ENCODE results near the gene NEK4. TPM values are rescaled to one million over a fixed set of nuclear protein-coding genes. Genes with fewer than 3 reads are reported as not detected.
"Not testable (repeated sequence)": the region's sequence is repeated elsewhere in the genome, so short reads cannot be mapped to it uniquely, and the experiment has no call there.

NEK4 gene
- total RNA-seq, 8 experiments from 2014 or later: 8.0 to 32.5 (median 20.7) TPM

- no peak overlapping the region for H3K27ac ChIP-seq
- ATAC-seq (replicated peaks in 6 of 8): no peak
- in situ Hi-C loops (cut with MboI; ENCODE audit: low pct_unique_long_range_greater_than_20kb in 2 of 9, low sequenced_read_pairs in 9 of 9, unreplicated experiment in 9 of 9): no loop called here
- no peaks in the 10 kb centered on the region for H3K4me1 ChIP-seq (replicated peaks in 1 of 2)
- H3K4me3 ChIP-seq: no peak overlapping the region
These were observed 40.1 kb downstream of the NEK4 start for GRCh38 chr3:52730681-52731080.

GRCh38 chr3:52728753-52729152, 42.0 kb downstream of the NEK4 start:
- H3K27ac ChIP-seq; in situ Hi-C loops (cut with MboI; ENCODE audit: low pct_unique_long_range_greater_than_20kb in 2 of 9, low sequenced_read_pairs in 9 of 9, unreplicated experiment in 9 of 9); H3K4me3 ChIP-seq; ATAC-seq (replicated peaks in 6 of 8); H3K4me1 ChIP-seq (replicated peaks in 1 of 2): not testable (repeated sequence)
- WGBS, 10 experiments: 73 to 83% (median 75%) methylated on average over 2 of the region's 3 CpGs; no CpG with 5 or more reads in 7 of the 10 experiments

GRCh38 chr3:52724511-52724910, 46.2 kb downstream of the NEK4 start:
- 50 to 100% (median 100%) methylated on average over 1 of the region's 1 CpG; no CpG with 5 or more reads in 2 of the 10 experiments for WGBS, 10 experiments
- ATAC-seq (replicated peaks in 6 of 8): no peak
- Histone ChIP-seq H3K4me3 (no peak overlapping the region), H3K27ac (no peak overlapping the region), H3K4me1 (replicated peaks in 1 of 2) (no peaks in the 10 kb centered on the region)
- in situ Hi-C loops (cut with MboI; ENCODE audit: low pct_unique_long_range_greater_than_20kb in 2 of 9, low sequenced_read_pairs in 9 of 9, unreplicated experiment in 9 of 9): no loop called here

GRCh38 chr3:52723935-52724334, 46.8 kb downstream of the NEK4 start:
- ATAC-seq (replicated peaks in 6 of 8): no peak
- no peak overlapping the region for H3K4me3 ChIP-seq
- 70 to 100% (median 96%) methylated on average over 2 to 5 of the region's 5 CpGs; no CpG with 5 or more reads in 4 of the 10 experiments for WGBS, 10 experiments
- no peaks in the 10 kb centered on the region for H3K4me1 ChIP-seq (replicated peaks in 1 of 2)
- in situ Hi-C loops (cut with MboI; ENCODE audit: low pct_unique_long_range_greater_than_20kb in 2 of 9, low sequenced_read_pairs in 9 of 9, unreplicated experiment in 9 of 9): no loop called here
- H3K27ac ChIP-seq: no peak overlapping the region

GRCh38 chr3:52722491-52722890, 48.2 kb downstream of the NEK4 start:
- no peak for ATAC-seq (replicated peaks in 6 of 8)
- in situ Hi-C loops (cut with MboI; ENCODE audit: low pct_unique_long_range_greater_than_20kb in 2 of 9, low sequenced_read_pairs in 9 of 9, unreplicated experiment in 9 of 9): no loop called here
- no peaks in the 10 kb centered on the region for H3K4me1 ChIP-seq (replicated peaks in 1 of 2)
- no peak overlapping the region for H3K27ac ChIP-seq
- H3K4me3 ChIP-seq: no peak overlapping the region
- 84 to 100% (median 94%) methylated on average over 3 to 7 of the region's 7 CpGs; no CpG with 5 or more reads in 1 of the 10 experiments for WGBS, 10 experiments

- ATAC-seq (replicated peaks in 6 of 8): no peak
- no peak overlapping the region for H3K4me3 ChIP-seq
- no peak overlapping the region for H3K27ac ChIP-seq
- H3K4me1 ChIP-seq (replicated peaks in 1 of 2): no peaks in the 10 kb centered on the region
- 100% methylated on average over 1 of the region's 1 CpG; no CpG with 5 or more reads in 6 of the 10 experiments for WGBS, 10 experiments
- in situ Hi-C loops (cut with MboI; ENCODE audit: low pct_unique_long_range_greater_than_20kb in 2 of 9, low sequenced_read_pairs in 9 of 9, unreplicated experiment in 9 of 9): no loop called here
These were observed 49.1 kb downstream of the NEK4 start for GRCh38 chr3:52721730-52722008.

- Histone ChIP-seq H3K4me1 (replicated peaks in 1 of 2) (no peaks in the 10 kb centered on the region), H3K27ac (no peak overlapping the region), H3K4me3 (no peak overlapping the region)
- ATAC-seq (replicated peaks in 6 of 8): no peak
- WGBS, 10 experiments: 85 to 100% (median 93%) methylated on average over 1 to 6 of the region's 6 CpGs
- in situ Hi-C loops (cut with MboI; ENCODE audit: low pct_unique_long_range_greater_than_20kb in 2 of 9, low sequenced_read_pairs in 9 of 9, unreplicated experiment in 9 of 9): no loop called here
These were observed 49.6 kb downstream of the NEK4 start for GRCh38 chr3:52721002-52721729.

GRCh38 chr3:52719618-52720017, 51.1 kb downstream of the NEK4 start:
- in situ Hi-C loops (cut with MboI; ENCODE audit: low pct_unique_long_range_greater_than_20kb in 2 of 9, low sequenced_read_pairs in 9 of 9, unreplicated experiment in 9 of 9): no loop called here
- H3K27ac ChIP-seq: no peak overlapping the region
- ATAC-seq (replicated peaks in 6 of 8): no peak

GRCh38 chr3:52715714-52716305, 54.9 kb downstream of the NEK4 start:
- in situ Hi-C loops (cut with MboI; ENCODE audit: low pct_unique_long_range_greater_than_20kb in 2 of 9, low sequenced_read_pairs in 9 of 9, unreplicated experiment in 9 of 9): no loop called here
- WGBS, 10 experiments: 67 to 100% (median 93%) methylated on average over 1 to 7 of the region's 11 CpGs; no CpG with 5 or more reads in 3 of the 10 experiments
- no peak for ATAC-seq (replicated peaks in 6 of 8)
- no peak overlapping the region for H3K4me3 ChIP-seq
- H3K27ac ChIP-seq: no peak overlapping the region
- no peaks in the 10 kb centered on the region for H3K4me1 ChIP-seq (replicated peaks in 1 of 2)

More at GRCh38 chr3:52719618-52720017, 51.1 kb downstream of the NEK4 start:
- no peak overlapping the region for H3K4me3 ChIP-seq
- no peaks in the 10 kb centered on the region for H3K4me1 ChIP-seq (replicated peaks in 1 of 2)

GRCh38 chr3:52714335-52715302, 56.1 kb downstream of the NEK4 start:
- Histone ChIP-seq H3K4me1 (replicated peaks in 1 of 2) (no peaks in the 10 kb centered on the region), H3K4me3 (no peak overlapping the region), H3K27ac (no peak overlapping the region)
- 0 to 100% (median 23%) methylated on average over 1 to 6 of the region's 39 CpGs; no CpG with 5 or more reads in 5 of the 10 experiments for WGBS, 10 experiments
- peak in 5 of 8 experiments; percentile 72 to 88 (median 82) for ATAC-seq (replicated peaks in 6 of 8)
- in situ Hi-C loops (cut with MboI; ENCODE audit: low pct_unique_long_range_greater_than_20kb in 2 of 9, low sequenced_read_pairs in 9 of 9, unreplicated experiment in 9 of 9): no loop called here

GRCh38 chr3:52712291-52713212, 58.2 kb downstream of the NEK4 start:
- ATAC-seq (replicated peaks in 6 of 8): peak in 3 of 8 experiments; percentile 33 to 69 (median 62)
- Histone ChIP-seq H3K4me1 (replicated peaks in 1 of 2) (peaks cover under 1 to 2% of the 10 kb centered on the region in 2 donors), H3K4me3 (no peak overlapping the region), H3K27ac (no peak overlapping the region)
- 89 to 96% (median 94%) methylated on average over 3 to 9 of the region's 17 CpGs; no CpG with 5 or more reads in 2 of the 10 experiments for WGBS, 10 experiments
- in situ Hi-C loops (cut with MboI; ENCODE audit: low pct_unique_long_range_greater_than_20kb in 2 of 9, low sequenced_read_pairs in 9 of 9, unreplicated experiment in 9 of 9): no loop called here

- no peak for ATAC-seq (replicated peaks in 6 of 8)
- 33 to 100% (median 95%) methylated on average over 1 to 2 of the region's 2 CpGs; no CpG with 5 or more reads in 2 of the 10 experiments for WGBS, 10 experiments
- in situ Hi-C loops (cut with MboI; ENCODE audit: low pct_unique_long_range_greater_than_20kb in 2 of 9, low sequenced_read_pairs in 9 of 9, unreplicated experiment in 9 of 9): no loop called here
These were observed 60.2 kb downstream of the NEK4 start for GRCh38 chr3:52710512-52710911.

More at GRCh38 chr3:52710512-52710911, 60.2 kb downstream of the NEK4 start:
- H3K4me3 ChIP-seq: no peak overlapping the region
- H3K27ac ChIP-seq: no peak overlapping the region
- peaks cover 8 to 11% of the 10 kb centered on the region in 2 donors for H3K4me1 ChIP-seq (replicated peaks in 1 of 2)

Data from motor neuron (in vitro differentiated cells).